HepG2 (cell line): ENCODE results near the gene EVL. TPM values are rescaled to one million over a fixed set of nuclear protein-coding genes. Genes with fewer than 3 reads are reported as not detected.

ENCODE experiments used
- ATAC-seq: fragments of 200-7000 bp; cut with Tn5 transposase; 3 replicates; pipeline ENCODE4 v1.9.1; 2020; ENCODE audit warnings: mild to moderate bottlenecking, moderate library complexity
- BruUV-seq: library from RNA; stranded (reverse); fragments of 400-500 nt; replicated peaks from 2 replicates; lab custom pipeline; 2021; lab: Mats Ljungman, UMichigan
- CTCF ChIA-PET: fragments of 300-600 bp; formaldehyde crosslinking; extraction: SDS; loops from one replicate; lab custom pipeline; 2021; ENCODE audit warnings: low total read pairs, inconsistent platforms, low intra/inter-chr PET ratio; lab: Yijun Ruan, JAX
- POLR2A ChIA-PET: fragments of 350-600 bp; sonication (Branson Sonifier 250); formaldehyde crosslinking; loops from one replicate; lab custom pipeline; 2020; ENCODE audit warnings: antibody characterized with exemption, inconsistent platforms; lab: Yijun Ruan, JAX
- DNase-seq: peaks from one replicate; pipeline ENCODE4 v3.0.0-alpha.2; 2015; ENCODE audit warnings: low spot score
- FAIRE-seq: peaks from 3 replicates; lab custom pipeline; 2011; peaks lifted over from hg19 to GRCh38; lab: Jason Lieb, UNC
- H2AFZ ChIP-seq: one replicate; pipeline ENCODE4 v1.6.1; 2011; ENCODE audit warnings: low read length, inconsistent platforms
- H3K27ac ChIP-seq: fragments of 300-600 bp; 3 replicates; pipeline ENCODE4 v1.8.0; 2011; ENCODE audit warnings: mixed run types, mild to moderate bottlenecking, mixed read lengths, low read length, inconsistent platforms; ENCODE audit not compliant: insufficient read depth; ENCODE audit errors: extremely low read length
- H3K27me3 ChIP-seq, 2 experiments: fragments of 200-600 bp in 1 of 2; 2 replicates in 1 of 2; 3 replicates in 1 of 2; pipeline versions ENCODE4 v1.6.0 to v1.8.0; 2011; ENCODE audit warnings: low read length in 2 of 2, mild to moderate bottlenecking in 2 of 2, moderate library complexity in 2 of 2, inconsistent platforms in 1 of 2; ENCODE audit not compliant: insufficient read depth in 2 of 2, control insufficient read depth in 1 of 2
- H3K36me3 ChIP-seq, 2 experiments: fragments of 200-600 bp in 1 of 2; replicated peaks in 1 of 2; 2 replicates in 1 of 2; 3 replicates in 1 of 2; pipeline versions ENCODE4 v1.5.1 to v1.8.0; 2011; ENCODE audit warnings: low read length in 2 of 2, inconsistent platforms in 1 of 2; ENCODE audit not compliant: insufficient read depth in 2 of 2, control insufficient read depth in 1 of 2
- H3K4me1 ChIP-seq: 2 replicates; pipeline ENCODE4 v1.5.1; 2012; ENCODE audit warnings: low read length, inconsistent platforms; ENCODE audit not compliant: insufficient read depth
- H3K4me2 ChIP-seq: 2 replicates; pipeline ENCODE4 v1.6.0; 2011; ENCODE audit warnings: low read depth, low read length, inconsistent platforms
- H3K4me3 ChIP-seq, 3 experiments: fragments of 200-600 bp in 1 of 3; sonication (generic), shearing (Covaris generic) in 1 of 3; replicated peaks in 1 of 3; 2 replicates each; pipeline ENCODE4 v1.5.1; 2011 to 2016; ENCODE audit warnings: low read length in 3 of 3, inconsistent platforms in 2 of 3, low read depth in 2 of 3, mild to moderate bottlenecking in 2 of 3, control low read depth in 1 of 3, mixed read lengths in 1 of 3; ENCODE audit not compliant: insufficient read depth in 1 of 3
- H3K79me2 ChIP-seq: one replicate; pipeline ENCODE4 v1.6.1; 2011; ENCODE audit warnings: low read length, inconsistent platforms; ENCODE audit not compliant: insufficient read depth
- H3K9ac ChIP-seq: 2 replicates; pipeline ENCODE4 v1.6.0; 2011; ENCODE audit warnings: mild to moderate bottlenecking, low read depth, low read length, inconsistent platforms; ENCODE audit not compliant: insufficient read depth
- H3K9me3 ChIP-seq: 2 replicates; pipeline ENCODE4 v1.5.1; 2012; ENCODE audit warnings: mild to moderate bottlenecking, low read length
- H4K20me1 ChIP-seq: 2 replicates; pipeline ENCODE4 v1.6.0; 2011; ENCODE audit warnings: inconsistent platforms, mild to moderate bottlenecking, low read length, moderate library complexity; ENCODE audit not compliant: insufficient read depth
- CEBPB ChIP-seq: IDR thresholded peaks from 2 replicates; pipeline ENCODE4 v1.6.1; 2011; ENCODE audit warnings: low read depth, low read length, improper control_type of control experiment, borderline replicate concordance
- FOXO1 ChIP-seq: sonication (generic); formaldehyde crosslinking; IDR thresholded peaks from 2 replicates; pipeline ENCODE4 v1.4.0; 2020; ENCODE audit warnings: missing genetic modification reagents
- GLI4 ChIP-seq: sonication (generic); formaldehyde crosslinking; IDR thresholded peaks from 2 replicates; pipeline ENCODE4 v1.5.1; 2020; ENCODE audit warnings: missing genetic modification reagents, mild to moderate bottlenecking, moderate library complexity, borderline replicate concordance
- GZF1 ChIP-seq: sonication (generic); formaldehyde crosslinking; IDR thresholded peaks from 2 replicates; pipeline ENCODE4 v1.5.1; 2020; ENCODE audit warnings: mild to moderate bottlenecking, missing genetic modification reagents
- KMT2B ChIP-seq: IDR thresholded peaks from 2 replicates; pipeline ENCODE4 v1.6.1; 2016; ENCODE audit warnings: missing genetic modification reagents, missing compliant biosample characterization
- MAF1 ChIP-seq: sonication (generic); formaldehyde crosslinking; IDR thresholded peaks from 2 replicates; pipeline ENCODE4 v1.5.0; 2020; ENCODE audit warnings: missing genetic modification reagents, borderline replicate concordance
- MAFF ChIP-seq: IDR thresholded peaks from 2 replicates; pipeline ENCODE4 v1.6.1; 2011; ENCODE audit warnings: low read depth, low read length, improper control_type of control experiment
- NCOR1 ChIP-seq: fragments of 200-600 bp; sonication (generic); IDR thresholded peaks from 2 replicates; pipeline ENCODE4 v1.7.0; 2017; ENCODE audit warnings: antibody characterized with exemption, low read length, borderline replicate concordance
- NR2F1 ChIP-seq, 2 experiments: fragments of 450-650 bp in 1 of 2; formaldehyde crosslinking in 1 of 2; IDR thresholded peaks; 2 replicates each; pipeline versions ENCODE4 v1.5.0 to v1.6.1; 2016 to 2020; ENCODE audit warnings: mild to moderate bottlenecking in 1 of 2, missing compliant biosample characterization in 1 of 2, missing genetic modification reagents in 1 of 2, moderate library complexity in 1 of 2
- STAG1 ChIP-seq: sonication (generic); formaldehyde crosslinking; IDR thresholded peaks from 2 replicates; pipeline ENCODE4 v1.4.0; 2020; ENCODE audit warnings: missing genetic modification reagents
- TERF1 ChIP-seq: sonication (generic); formaldehyde crosslinking; IDR thresholded peaks from 2 replicates; pipeline ENCODE4 v1.8.0; 2022; ENCODE audit warnings: mild to moderate bottlenecking, missing genetic modification reagents, moderate library complexity
- ZNF343 ChIP-seq: sonication (generic); formaldehyde crosslinking; IDR thresholded peaks from 2 replicates; pipeline ENCODE4 v1.4.0; 2020; ENCODE audit warnings: mild to moderate bottlenecking, missing genetic modification reagents
- ZNF572 ChIP-seq: sonication (generic); formaldehyde crosslinking; IDR thresholded peaks from 2 replicates; pipeline ENCODE4 v1.5.1; 2020; ENCODE audit warnings: mild to moderate bottlenecking, missing genetic modification reagents
- ZNF7 ChIP-seq: IDR thresholded peaks from 2 replicates; pipeline ENCODE4 v1.6.1; 2016; ENCODE audit warnings: missing biosample characterization, missing genetic modification reagents
- ZSCAN12 ChIP-seq: sonication (generic); formaldehyde crosslinking; IDR thresholded peaks from 2 replicates; pipeline ENCODE4 v1.9.0; 2021; ENCODE audit warnings: mild to moderate bottlenecking, missing genetic modification reagents
- ZZZ3 ChIP-seq: sonication (generic); formaldehyde crosslinking; IDR thresholded peaks from 2 replicates; pipeline ENCODE4 v1.4.0; 2020; ENCODE audit warnings: missing genetic modification reagents, mild to moderate bottlenecking, borderline replicate concordance
- WGBS: methylation state at CpG from one replicate; pipeline ENCODE4 v1.1.6; 2017; ENCODE audit warnings: low lambda C conversion rate; 5-methylcytosine and 5-hydroxymethylcytosine counted together
- in situ Hi-C: cut with HindIII; loops from 2 replicates; pipeline ENCODE4 v1.10.0; 2017; ENCODE audit warnings: low pct_unique_long_range_greater_than_20kb; ENCODE audit not compliant: extremely low pct_ligation_motif_present
- intact Hi-C: fragments of 100-400 bp; cut with micrococcal nuclease; formaldehyde crosslinking; loops from one replicate; pipeline ENCODE4 v1.10.0; 2022; ENCODE audit not compliant: unreplicated experiment
- polyA plus RNA-seq, 8 experiments: library from polyadenylated mRNA; depleted of rRNA in 3 of 8; stranded (reverse) in 7 of 8; unstranded in 1 of 8; fragments of >200 nt; fragmentation: Illumina TruSeq in 4 of 8; extraction: Trizol in 4 of 8; gene quantifications; 2 replicates each; pipeline versions ENCODE4 v1.2.1 to v1.2.3, GENCODE V29; 2011 to 2016; ENCODE audit warnings: low read depth in 4 of 8, missing spikeins in 1 of 8, mixed read lengths in 1 of 8; ENCODE audit not compliant: insufficient read depth in 1 of 8
- total RNA-seq, 5 experiments: library from RNA; depleted of rRNA; stranded (reverse); fragments of >200 nt; fragmentation: Illumina TruSeq; extraction: Trizol; gene quantifications; 2 replicates each; pipeline ENCODE4 v1.2.3, GENCODE V29; 2016; ENCODE audit warnings: low read depth in 1 of 5
- TF ChIP-seq, protein P1 (sequence below): sonication (generic); formaldehyde crosslinking; IDR thresholded peaks from 2 replicates; pipeline ENCODE4 v1.4.0; 2020; ENCODE audit warnings: missing genetic modification reagents
- TF ChIP-seq, protein P2 (sequence below): sonication (generic); formaldehyde crosslinking; IDR thresholded peaks from 2 replicates; pipeline ENCODE4 v1.4.0; 2020; ENCODE audit warnings: missing genetic modification reagents

Gene EVL
- total and polyA plus RNA-seq, 2 of the 13 experiments (the other 11 are each of a cell fraction or from before 2014, with no cell fraction given), result 15.1 to 31.2 TPM

DNA sequence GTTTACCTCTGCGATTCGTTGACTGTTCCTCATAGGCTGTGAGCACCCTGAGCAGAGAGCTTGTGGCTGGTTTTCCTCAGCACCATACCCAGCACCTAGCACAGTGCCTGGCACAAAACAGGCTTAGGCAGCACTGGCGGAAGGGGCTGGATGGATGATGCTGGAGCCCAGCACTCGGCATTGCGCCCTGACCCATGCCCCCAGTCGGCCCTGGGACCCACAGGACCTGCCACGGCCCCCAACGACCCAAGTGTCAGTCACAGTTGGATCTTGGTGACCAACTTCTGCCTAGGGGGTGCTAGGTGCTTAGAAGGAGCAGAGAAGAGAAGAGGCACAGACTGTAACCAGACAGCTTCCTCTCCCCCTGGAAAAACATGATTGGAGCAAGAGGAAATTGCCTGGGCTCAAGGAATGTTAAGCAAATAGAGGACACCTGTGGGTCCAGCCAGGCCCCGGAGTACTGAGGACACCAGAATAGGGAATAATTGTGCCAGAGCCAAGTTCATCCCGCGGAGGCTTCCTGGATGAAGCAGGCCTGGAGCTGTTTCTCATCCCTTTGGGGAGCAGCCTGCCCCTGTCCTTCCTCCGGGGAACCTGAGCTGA lies 62.7 kb downstream of the EVL start:
- WGBS, result 94% methylated on average over 11 of the region's 12 CpGs
- H4K20me1 ChIP-seq, result no peaks in the 10 kb centered on the region
- intact Hi-C loops, result no loop called here
- TF ChIP-seq NCOR1, result no peak
- no peak for TF ChIP-seq ZNF7
- no peak for TF ChIP-seq GLI4 (CRISPR knock-in tag)
- no peak for TF ChIP-seq KMT2B (CRISPR knock-in tag)
- TF ChIP-seq FOXO1 (CRISPR knock-in tag), result no peak
- no peak for TF ChIP-seq TERF1
- no peak for TF ChIP-seq ZSCAN12 (CRISPR knock-in tag)
- no peak for TF ChIP-seq STAG1 (CRISPR knock-in tag)
- TF ChIP-seq ZZZ3 (CRISPR knock-in tag), result no peak
- TF ChIP-seq GZF1 (CRISPR knock-in tag), result no peak
- TF ChIP-seq, protein P1, sequence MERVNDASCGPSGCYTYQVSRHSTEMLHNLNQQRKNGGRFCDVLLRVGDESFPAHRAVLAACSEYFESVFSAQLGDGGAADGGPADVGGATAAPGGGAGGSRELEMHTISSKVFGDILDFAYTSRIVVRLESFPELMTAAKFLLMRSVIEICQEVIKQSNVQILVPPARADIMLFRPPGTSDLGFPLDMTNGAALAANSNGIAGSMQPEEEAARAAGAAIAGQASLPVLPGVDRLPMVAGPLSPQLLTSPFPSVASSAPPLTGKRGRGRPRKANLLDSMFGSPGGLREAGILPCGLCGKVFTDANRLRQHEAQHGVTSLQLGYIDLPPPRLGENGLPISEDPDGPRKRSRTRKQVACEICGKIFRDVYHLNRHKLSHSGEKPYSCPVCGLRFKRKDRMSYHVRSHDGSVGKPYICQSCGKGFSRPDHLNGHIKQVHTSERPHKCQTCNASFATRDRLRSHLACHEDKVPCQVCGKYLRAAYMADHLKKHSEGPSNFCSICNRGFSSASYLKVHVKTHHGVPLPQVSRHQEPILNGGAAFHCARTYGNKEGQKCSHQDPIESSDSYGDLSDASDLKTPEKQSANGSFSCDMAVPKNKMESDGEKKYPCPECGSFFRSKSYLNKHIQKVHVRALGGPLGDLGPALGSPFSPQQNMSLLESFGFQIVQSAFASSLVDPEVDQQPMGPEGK (CRISPR knock-in tag), result no peak
- TF ChIP-seq MAFF, result no peak
- TF ChIP-seq CEBPB, result no peak
- no peak for TF ChIP-seq NR2F1 (CRISPR knock-in tag; IDR thresholded peaks at IDR 0.05)
- TF ChIP-seq, protein P2, sequence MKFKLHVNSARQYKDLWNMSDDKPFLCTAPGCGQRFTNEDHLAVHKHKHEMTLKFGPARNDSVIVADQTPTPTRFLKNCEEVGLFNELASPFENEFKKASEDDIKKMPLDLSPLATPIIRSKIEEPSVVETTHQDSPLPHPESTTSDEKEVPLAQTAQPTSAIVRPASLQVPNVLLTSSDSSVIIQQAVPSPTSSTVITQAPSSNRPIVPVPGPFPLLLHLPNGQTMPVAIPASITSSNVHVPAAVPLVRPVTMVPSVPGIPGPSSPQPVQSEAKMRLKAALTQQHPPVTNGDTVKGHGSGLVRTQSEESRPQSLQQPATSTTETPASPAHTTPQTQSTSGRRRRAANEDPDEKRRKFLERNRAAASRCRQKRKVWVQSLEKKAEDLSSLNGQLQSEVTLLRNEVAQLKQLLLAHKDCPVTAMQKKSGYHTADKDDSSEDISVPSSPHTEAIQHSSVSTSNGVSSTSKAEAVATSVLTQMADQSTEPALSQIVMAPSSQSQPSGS (CRISPR knock-in tag), result no peak
- no peak for TF ChIP-seq ZNF343
- no peak for TF ChIP-seq ZNF572 (CRISPR knock-in tag)
- TF ChIP-seq MAF1 (CRISPR knock-in tag), result no peak
- H2AFZ ChIP-seq, result no peak overlapping the region
- no peak overlapping the region for H3K4me3 ChIP-seq
- no peak for FAIRE-seq
- H3K79me2 ChIP-seq, result no peaks in the 10 kb centered on the region
- H3K27ac ChIP-seq, result no peak overlapping the region
- in situ Hi-C loops, result no loop called here
- H3K9me3 ChIP-seq, result no peaks in the 10 kb centered on the region
- no peak overlapping the region for H3K4me2 ChIP-seq
- H3K36me3 ChIP-seq, result peaks cover 8 to 15% of the 10 kb centered on the region in 2 experiments; a peak in 4 of 5 replicates
- DNase-seq, result no peak
- ChIA-PET POLR2A (no interaction called here), CTCF (no interaction called here)
- H3K4me1 ChIP-seq, result peaks cover 20% of the 10 kb centered on the region
- H3K9ac ChIP-seq, result no peak overlapping the region
- no peaks in the 10 kb centered on the region for H3K27me3 ChIP-seq
- BruUV-seq, result no TSS peak
- no peak for ATAC-seq
